Activated CD8-positive, alpha-beta T cell treated with anti-CD3 and anti-CD28 coated beads for 36 hours (primary cell): Measurements from ENCODE around the gene LCN6. TPM values are rescaled to one million over a fixed set of nuclear protein-coding genes. Genes with fewer than 3 reads are reported as not detected.

Experiments
- ATAC-seq: fragments of 200-7000 bp; cut with Tn5 transposase; one replicate; pipeline ENCODE4 v1.10.0; 2021; ENCODE audit warnings: mild to moderate bottlenecking, moderate library complexity
- CTCF ChIA-PET: fragments of 350-600 bp; sonication (Branson Sonifier 250); formaldehyde crosslinking; loops from one replicate; lab custom pipeline; 2021; ENCODE audit warnings: antibody characterized with exemption; lab: Charles Lee
- POLR2A ChIA-PET: fragments of 350-600 bp; sonication (Branson Sonifier 250); formaldehyde crosslinking; loops from one replicate; lab custom pipeline; 2021; ENCODE audit warnings: antibody characterized with exemption; lab: Charles Lee
- DNase-seq: peaks from one replicate; pipeline ENCODE4 v3.0.0-alpha.2; 2020
- H3K27ac Mint-ChIP-seq: one replicate; pipeline ENCODE4 v1.8.0; 2021; ENCODE audit warnings: mild to moderate bottlenecking, mixed read lengths
- H3K27me3 Mint-ChIP-seq: one replicate; pipeline ENCODE4 v1.8.0; 2021; ENCODE audit warnings: mixed read lengths
- H3K36me3 Mint-ChIP-seq: one replicate; pipeline ENCODE4 v1.8.0; 2021; ENCODE audit warnings: low read depth, mixed read lengths
- H3K4me1 Mint-ChIP-seq: one replicate; pipeline ENCODE4 v1.8.0; 2021; ENCODE audit warnings: low read depth, mixed read lengths
- H3K4me3 Mint-ChIP-seq: one replicate; pipeline ENCODE4 v1.8.0; 2021; ENCODE audit warnings: mild to moderate bottlenecking, moderate library complexity, mixed read lengths
- H3K9me3 Mint-ChIP-seq: one replicate; pipeline ENCODE4 v1.8.0; 2021; ENCODE audit warnings: mixed read lengths
- intact Hi-C: fragments of 100-400 bp; cut with micrococcal nuclease; formaldehyde crosslinking; loops from one replicate; pipeline ENCODE4 v1.10.0; 2022
- total RNA-seq, 2 experiments: library from RNA; stranded (reverse); gene quantifications; one replicate each; pipeline ENCODE4 v1.2.3, GENCODE V29; 2021
- TF ChIP-seq, protein P1 (sequence below): fragments of 200-600 bp; IDR thresholded peaks from one replicate; pipeline ENCODE4 v1.8.0; 2022; ENCODE audit warnings: antibody characterized with exemption, mild to moderate bottlenecking

The LCN6 gene
- total RNA-seq, 2 experiments from 2014 or later: not detected

DNA sequence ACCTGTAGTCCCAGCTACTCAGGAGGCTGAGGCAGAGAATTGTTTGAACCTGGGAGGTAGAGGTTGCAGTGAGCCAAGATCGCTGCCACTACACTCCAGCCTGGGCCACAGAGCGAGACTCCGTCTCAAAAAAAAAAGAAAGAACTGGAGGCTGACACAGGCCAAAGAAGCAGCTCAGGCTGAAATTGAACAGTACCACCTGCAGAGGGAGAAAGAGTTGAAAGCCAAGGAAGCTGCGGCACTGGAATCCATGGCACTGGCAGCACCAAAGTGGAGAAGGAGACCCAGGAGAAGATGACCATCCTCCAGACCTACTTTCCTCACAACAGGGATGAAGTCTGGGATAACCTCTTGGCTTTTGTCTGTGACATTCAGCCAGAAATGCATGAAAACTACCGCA, 31.5 kb upstream of the LCN6 start:
- CTCF ChIA-PET: no interaction called here

DNA sequence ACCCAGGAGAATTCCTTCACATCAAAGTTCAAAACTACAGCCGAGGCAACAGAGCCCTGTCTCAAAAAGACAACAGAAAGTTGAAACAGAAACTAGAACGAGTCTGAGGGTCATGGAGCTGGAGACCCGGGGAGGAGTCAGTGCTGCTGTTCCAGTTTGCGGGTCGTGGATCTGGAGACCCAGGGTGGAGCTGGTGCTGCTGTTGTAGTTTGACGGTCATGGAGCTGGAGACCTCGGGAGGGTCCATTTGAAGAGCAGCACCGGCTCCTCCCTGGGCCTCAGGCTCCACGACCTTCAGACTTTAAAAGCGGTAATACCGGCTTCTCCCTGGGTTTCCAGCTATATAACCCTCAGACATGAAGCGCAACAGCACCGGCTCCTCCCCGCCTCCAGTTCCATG, 29.0 kb upstream of the LCN6 start:
- no peak for DNase-seq
- Mint-ChIP-seq H3K27ac (no peak overlapping the region), H3K27me3 (peaks cover 12% of the 10 kb centered on the region), H3K4me1 (peaks cover 3% of the 10 kb centered on the region), H3K4me3 (no peak overlapping the region), H3K9me3 (peaks cover 8% of the 10 kb centered on the region), H3K36me3 (no peaks in the 10 kb centered on the region)
- CTCF ChIA-PET: interaction anchor here (1.0 to 2.4 kb wide), 11 partner anchors 8 to 293 kb away, joined by 3 to 15 read pairs (median 4); partner anchors contain the start of gene SAPCD2
- POLR2A ChIA-PET: interaction anchor here (0.7 kb wide), 2 partner anchors 215 to 352 kb away, joined by 3 to 4 read pairs; partner anchors contain the start of gene PAXX
- intact Hi-C loops: no loop called here
- TF ChIP-seq, protein P1, sequence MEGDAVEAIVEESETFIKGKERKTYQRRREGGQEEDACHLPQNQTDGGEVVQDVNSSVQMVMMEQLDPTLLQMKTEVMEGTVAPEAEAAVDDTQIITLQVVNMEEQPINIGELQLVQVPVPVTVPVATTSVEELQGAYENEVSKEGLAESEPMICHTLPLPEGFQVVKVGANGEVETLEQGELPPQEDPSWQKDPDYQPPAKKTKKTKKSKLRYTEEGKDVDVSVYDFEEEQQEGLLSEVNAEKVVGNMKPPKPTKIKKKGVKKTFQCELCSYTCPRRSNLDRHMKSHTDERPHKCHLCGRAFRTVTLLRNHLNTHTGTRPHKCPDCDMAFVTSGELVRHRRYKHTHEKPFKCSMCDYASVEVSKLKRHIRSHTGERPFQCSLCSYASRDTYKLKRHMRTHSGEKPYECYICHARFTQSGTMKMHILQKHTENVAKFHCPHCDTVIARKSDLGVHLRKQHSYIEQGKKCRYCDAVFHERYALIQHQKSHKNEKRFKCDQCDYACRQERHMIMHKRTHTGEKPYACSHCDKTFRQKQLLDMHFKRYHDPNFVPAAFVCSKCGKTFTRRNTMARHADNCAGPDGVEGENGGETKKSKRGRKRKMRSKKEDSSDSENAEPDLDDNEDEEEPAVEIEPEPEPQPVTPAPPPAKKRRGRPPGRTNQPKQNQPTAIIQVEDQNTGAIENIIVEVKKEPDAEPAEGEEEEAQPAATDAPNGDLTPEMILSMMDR: no peak
- no peak for ATAC-seq

More for the DNA sequence above, 31.5 kb upstream of the LCN6 start:
- H3K4me3 Mint-ChIP-seq: no peak overlapping the region
- no peak overlapping the region for H3K27ac Mint-ChIP-seq
- TF ChIP-seq, protein P1: no peak
- ATAC-seq (no peak), DNase-seq (no peak)
- no peaks in the 10 kb centered on the region for H3K9me3 Mint-ChIP-seq
- H3K4me1 Mint-ChIP-seq: peaks cover 4% of the 10 kb centered on the region
- POLR2A ChIA-PET: no interaction called here
- peaks cover 12% of the 10 kb centered on the region for H3K27me3 Mint-ChIP-seq
- intact Hi-C loops: no loop called here
- no peaks in the 10 kb centered on the region for H3K36me3 Mint-ChIP-seq

DNA sequence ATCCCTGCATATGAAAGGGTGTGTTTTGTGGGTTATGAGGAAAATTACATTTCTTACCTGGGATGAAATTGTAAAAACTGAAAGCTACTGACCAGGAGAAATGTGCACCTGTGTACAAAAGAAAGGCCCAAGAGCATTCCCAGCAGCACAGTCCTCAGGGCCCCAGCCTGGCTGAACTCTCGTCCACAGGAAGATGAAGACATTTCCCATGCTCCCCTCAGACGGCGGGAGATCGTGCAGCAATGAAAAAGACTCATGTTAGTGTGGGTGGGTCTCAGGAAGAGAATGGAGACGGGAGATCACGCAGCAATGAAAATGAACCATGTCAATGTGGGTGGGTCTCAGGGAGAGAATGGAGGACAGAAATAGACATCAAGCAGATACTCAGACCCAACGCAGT, 28.6 kb upstream of the LCN6 start:
- H3K9me3 Mint-ChIP-seq: peaks cover 8% of the 10 kb centered on the region
- no peak for DNase-seq
- ChIA-PET CTCF (interaction anchor here (1.2 to 2.4 kb wide), 6 partner anchors 8 to 117 kb away, joined by 3 to 15 read pairs (median 8); no protein-coding TSS in a partner anchor), POLR2A (interaction anchor here (0.7 kb wide), 1 partner anchor 352 kb away, joined by 3 read pairs; no protein-coding TSS in a partner anchor)
- intact Hi-C loops: no loop called here
- peaks cover 3% of the 10 kb centered on the region for H3K4me1 Mint-ChIP-seq
- H3K27me3 Mint-ChIP-seq: peaks cover 12% of the 10 kb centered on the region
- no peaks in the 10 kb centered on the region for H3K36me3 Mint-ChIP-seq
- H3K4me3 Mint-ChIP-seq: no peak overlapping the region
- H3K27ac Mint-ChIP-seq: no peak overlapping the region
- no peak for ATAC-seq
- TF ChIP-seq, protein P1: no peak

DNA sequence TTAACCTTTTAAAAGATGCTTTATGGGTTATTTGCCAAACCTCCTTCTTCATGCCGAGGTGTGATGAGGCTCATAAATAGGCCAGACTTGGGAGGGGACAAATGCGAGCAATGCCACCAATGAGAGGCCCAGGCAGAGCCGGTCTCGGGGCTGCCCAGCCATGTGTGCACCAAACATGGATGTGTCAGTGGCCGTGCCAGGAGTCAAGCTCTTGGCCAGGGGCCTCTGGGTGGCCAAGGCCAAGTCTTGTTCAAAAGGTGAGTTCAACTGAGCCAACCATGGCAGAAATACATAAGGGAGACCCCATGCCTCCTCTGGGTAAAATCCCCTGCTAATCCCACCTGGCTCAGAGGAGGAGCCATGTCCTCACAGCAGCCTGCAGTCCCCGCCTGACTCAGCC, 26.9 kb upstream of the LCN6 start:
- peaks cover 8% of the 10 kb centered on the region for H3K9me3 Mint-ChIP-seq
- H3K36me3 Mint-ChIP-seq: no peaks in the 10 kb centered on the region
- POLR2A ChIA-PET: no interaction called here
- intact Hi-C loops: no loop called here
- ATAC-seq (no peak), DNase-seq (no peak)
- CTCF ChIA-PET: interaction anchor here (0.7 to 1.4 kb wide), 2 partner anchors 9 to 104 kb away, joined by 3 to 4 read pairs; no protein-coding TSS in a partner anchor
- H3K4me3 Mint-ChIP-seq: no peak overlapping the region
- H3K27ac Mint-ChIP-seq: no peak overlapping the region
- peaks cover 3% of the 10 kb centered on the region for H3K4me1 Mint-ChIP-seq
- TF ChIP-seq, protein P1: no peak
- H3K27me3 Mint-ChIP-seq: peaks cover 11% of the 10 kb centered on the region

DNA sequence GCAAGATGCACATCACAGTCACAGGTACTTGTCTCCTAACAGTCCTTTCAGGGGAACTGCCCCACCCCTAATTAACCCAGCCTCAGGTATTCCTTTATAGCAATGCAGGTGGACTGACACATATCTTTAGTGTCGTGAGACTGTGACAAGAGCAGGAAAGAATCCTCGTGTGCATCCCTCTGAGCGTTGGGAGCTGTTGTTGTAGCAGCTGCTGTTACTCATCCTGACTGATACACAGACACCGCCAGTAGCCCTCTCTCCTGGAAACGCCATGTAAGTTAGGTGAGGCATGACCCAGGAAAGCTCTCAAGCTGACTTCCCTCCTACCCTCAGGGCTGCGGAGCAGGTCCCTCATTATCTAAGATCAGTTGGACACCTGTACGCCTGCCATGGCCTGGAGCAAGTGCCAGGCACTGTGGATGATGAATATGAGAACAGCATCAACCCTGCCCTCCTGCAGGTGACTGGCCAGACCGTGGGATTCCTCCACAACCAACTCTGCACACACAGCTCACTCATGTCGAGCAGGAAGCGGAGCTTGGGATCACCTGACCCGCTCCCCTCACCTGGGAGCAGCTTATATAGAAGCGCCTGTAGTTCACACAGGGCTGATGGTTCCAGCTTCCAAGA, 26.2 kb upstream of the LCN6 start:
- H3K36me3 Mint-ChIP-seq: no peaks in the 10 kb centered on the region
- POLR2A ChIA-PET: no interaction called here
- peaks cover 13% of the 10 kb centered on the region for H3K27me3 Mint-ChIP-seq
- no peak for ATAC-seq
- H3K4me3 Mint-ChIP-seq: no peak overlapping the region
- no peak for DNase-seq
- H3K4me1 Mint-ChIP-seq: peaks cover 4% of the 10 kb centered on the region
- H3K9me3 Mint-ChIP-seq: peaks cover 8% of the 10 kb centered on the region
- TF ChIP-seq, protein P1: no peak
- H3K27ac Mint-ChIP-seq: no peak overlapping the region
- intact Hi-C loops: no loop called here
- CTCF ChIA-PET: interaction anchor here (0.7 to 1.4 kb wide), 2 partner anchors 8 to 103 kb away, joined by 3 to 4 read pairs; no protein-coding TSS in a partner anchor
